H9 (cell line): ENCODE results near the gene BCAP29. TPM values are rescaled to one million over a fixed set of nuclear protein-coding genes. Genes with fewer than 3 reads are reported as not detected.

ENCODE experiments used
- DNase-seq: peaks from one replicate; pipeline ENCODE4 v3.0.0-alpha.2; 2017
- H2AFZ ChIP-seq: one replicate; pipeline ENCODE4 v1.6.1; 2013; ENCODE audit warnings: mild to moderate bottlenecking, low read length, control low read depth, moderate library complexity
- H2AK5ac ChIP-seq: 2 replicates; pipeline ENCODE4 v1.6.1; 2013; ENCODE audit warnings: low read length, control low read depth, mixed read lengths; ENCODE audit not compliant: insufficient read length
- H2BK120ac ChIP-seq: one replicate; pipeline ENCODE4 v1.6.1; 2013; ENCODE audit warnings: low read depth, mild to moderate bottlenecking, low read length, control low read depth, inconsistent platforms; ENCODE audit not compliant: poor library complexity, severe bottlenecking
- H2BK12ac ChIP-seq: 2 replicates; pipeline ENCODE4 v1.6.1; 2013; ENCODE audit warnings: low read length, control low read depth, mixed read lengths, low read depth; ENCODE audit not compliant: insufficient read length
- H2BK15ac ChIP-seq: 2 replicates; pipeline ENCODE4 v1.6.1; 2013; ENCODE audit warnings: low read depth, low read length, control low read depth
- H2BK20ac ChIP-seq: one replicate; pipeline ENCODE4 v1.6.1; 2013; ENCODE audit warnings: low read depth, mild to moderate bottlenecking, low read length, control low read depth, inconsistent platforms; ENCODE audit not compliant: poor library complexity, severe bottlenecking
- H2BK5ac ChIP-seq: 2 replicates; pipeline ENCODE4 v1.6.1; 2013; ENCODE audit warnings: low read length, control low read depth, mixed read lengths; ENCODE audit not compliant: insufficient read length
- H3K14ac ChIP-seq: 2 replicates; pipeline ENCODE4 v1.6.1; 2013; ENCODE audit warnings: low read length, control low read depth; ENCODE audit not compliant: insufficient read depth
- H3K18ac ChIP-seq: 2 replicates; pipeline ENCODE4 v1.6.1; 2013; ENCODE audit warnings: low read depth, mild to moderate bottlenecking, mixed read lengths, low read length, control low read depth; ENCODE audit not compliant: insufficient read length
- H3K23ac ChIP-seq: 2 replicates; pipeline ENCODE4 v1.6.1; 2013; ENCODE audit warnings: low read length, control low read depth, mixed read lengths, low read depth; ENCODE audit not compliant: insufficient read length
- H3K23me2 ChIP-seq: 2 replicates; pipeline ENCODE4 v1.6.1; 2013; ENCODE audit warnings: low read depth, mild to moderate bottlenecking, mixed read lengths, low read length, control low read depth; ENCODE audit not compliant: insufficient read length, poor library complexity, severe bottlenecking
- H3K27ac ChIP-seq: 2 replicates; pipeline ENCODE4 v1.5.1; 2013; ENCODE audit warnings: low read length, control low read depth, mixed read lengths, low read depth; ENCODE audit not compliant: insufficient read length
- H3K27me3 ChIP-seq: 2 replicates; pipeline ENCODE4 v1.6.1; 2013; ENCODE audit warnings: low read length, control low read depth, inconsistent platforms; ENCODE audit not compliant: insufficient read depth
- H3K4ac ChIP-seq: 2 replicates; pipeline ENCODE4 v1.6.1; 2013; ENCODE audit warnings: low read depth, mild to moderate bottlenecking, control low read depth, inconsistent platforms, low read length, moderate library complexity
- H3K4me1 ChIP-seq: 2 replicates; pipeline ENCODE4 v1.6.1; 2013; ENCODE audit warnings: low read length, control low read depth, inconsistent platforms; ENCODE audit not compliant: insufficient read depth
- H3K4me2 ChIP-seq: 2 replicates; pipeline ENCODE4 v1.6.1; 2013; ENCODE audit warnings: low read length, control low read depth, mixed read lengths; ENCODE audit not compliant: insufficient read length, insufficient read depth
- H3K56ac ChIP-seq: 2 replicates; pipeline ENCODE4 v1.6.1; 2013; ENCODE audit warnings: low read depth, mild to moderate bottlenecking, mixed read lengths, low read length, control low read depth; ENCODE audit not compliant: insufficient read length
- H3K79me1 ChIP-seq: 2 replicates; pipeline ENCODE4 v1.6.1; 2013; ENCODE audit warnings: low read depth, mild to moderate bottlenecking, moderate library complexity, low read length, control low read depth, inconsistent platforms; ENCODE audit not compliant: insufficient read depth, poor library complexity, severe bottlenecking
- H3K79me2 ChIP-seq: 2 replicates; pipeline ENCODE4 v1.6.1; 2013; ENCODE audit warnings: low read length, control low read depth, inconsistent platforms; ENCODE audit not compliant: insufficient read depth
- H3K9ac ChIP-seq: 2 replicates; pipeline ENCODE4 v1.6.1; 2013; ENCODE audit warnings: low read length, control low read depth, mixed read lengths; ENCODE audit not compliant: insufficient read length; ENCODE audit errors: extremely low read depth
- H3K9me3 ChIP-seq: one replicate; pipeline ENCODE4 v1.6.1; 2013; ENCODE audit warnings: low read depth, low read length, inconsistent platforms; ENCODE audit not compliant: control insufficient read depth
- H3T11ph ChIP-seq: one replicate; pipeline ENCODE4 v1.6.1; 2013; ENCODE audit warnings: mild to moderate bottlenecking, low read length, control low read depth, inconsistent platforms
- H4K20me1 ChIP-seq: one replicate; pipeline ENCODE4 v1.6.1; 2013; ENCODE audit not compliant: control insufficient read depth, insufficient read length, insufficient read depth
- H4K5ac ChIP-seq: 2 replicates; pipeline ENCODE4 v1.6.1; 2013; ENCODE audit warnings: low read depth, mild to moderate bottlenecking, mixed read lengths, low read length, control low read depth; ENCODE audit not compliant: insufficient read length
- H4K8ac ChIP-seq: replicated peaks from 2 replicates; pipeline ENCODE4 v1.6.1; 2013; ENCODE audit warnings: low read length, control low read depth, mixed read lengths, low read depth; ENCODE audit not compliant: insufficient read length
- H4K91ac ChIP-seq: 2 replicates; pipeline ENCODE4 v1.6.1; 2013; ENCODE audit warnings: low read depth, mild to moderate bottlenecking, moderate library complexity, mixed read lengths, low read length, control low read depth; ENCODE audit not compliant: insufficient read length
- H3K27ac Mint-ChIP-seq, 3 experiments: 2 replicates in 2 of 3; 3 replicates in 1 of 3; pipeline ENCODE4 v1.8.0; 2020 to 2021; ENCODE audit warnings: mixed read lengths in 3 of 3, mild to moderate bottlenecking in 1 of 3, moderate library complexity in 1 of 3
- H3K27me3 Mint-ChIP-seq: 2 replicates; pipeline ENCODE4 v1.8.0; 2021; ENCODE audit warnings: low read depth, mild to moderate bottlenecking, moderate library complexity, mixed read lengths
- H3K36me3 Mint-ChIP-seq, 3 experiments: 2 replicates in 2 of 3; 3 replicates in 1 of 3; pipeline ENCODE4 v1.8.0; 2020 to 2021; ENCODE audit warnings: low read depth in 3 of 3, mixed read lengths in 3 of 3; ENCODE audit not compliant: insufficient read depth in 1 of 3
- H3K4me1 Mint-ChIP-seq, 2 experiments: 2 replicates each; pipeline ENCODE4 v1.8.0; 2020; ENCODE audit warnings: mixed read lengths in 2 of 2
- H3K4me3 Mint-ChIP-seq, 2 experiments: 2 replicates in 1 of 2; 3 replicates in 1 of 2; pipeline ENCODE4 v1.8.0; 2020 to 2021; ENCODE audit warnings: mild to moderate bottlenecking in 2 of 2, mixed read lengths in 2 of 2, moderate library complexity in 1 of 2
- H3K9me3 Mint-ChIP-seq, 2 experiments: 2 replicates in 1 of 2; 3 replicates in 1 of 2; pipeline ENCODE4 v1.8.0; 2020; ENCODE audit warnings: mild to moderate bottlenecking in 2 of 2, mixed read lengths in 2 of 2, moderate library complexity in 1 of 2
- CTCF ChIP-seq: fragments of 200-600 bp; sonication (generic); conservative IDR thresholded peaks from 3 replicates; pipeline ENCODE4 v1.8.0; 2021; ENCODE audit warnings: antibody characterized with exemption, mild to moderate bottlenecking
- WGBS: extraction: QIAGEN DNeasy Blood & Tissue Kit; methylation state at CpG from one replicate; pipeline ENCODE4 v1.1.7; 2013; ENCODE audit warnings: missing lambda C conversion rate, low lambda C conversion rate, mixed read lengths; ENCODE audit not compliant: insufficient read length; ENCODE audit errors: extremely low coverage; 5-methylcytosine and 5-hydroxymethylcytosine counted together
- total RNA-seq: library from RNA; stranded (reverse); gene quantifications from 2 replicates; pipeline ENCODE4 v1.2.1, GENCODE V29; 2021

The BCAP29 gene
- total RNA-seq, 1 experiment from 2014 or later: 30.6 TPM

DNA sequence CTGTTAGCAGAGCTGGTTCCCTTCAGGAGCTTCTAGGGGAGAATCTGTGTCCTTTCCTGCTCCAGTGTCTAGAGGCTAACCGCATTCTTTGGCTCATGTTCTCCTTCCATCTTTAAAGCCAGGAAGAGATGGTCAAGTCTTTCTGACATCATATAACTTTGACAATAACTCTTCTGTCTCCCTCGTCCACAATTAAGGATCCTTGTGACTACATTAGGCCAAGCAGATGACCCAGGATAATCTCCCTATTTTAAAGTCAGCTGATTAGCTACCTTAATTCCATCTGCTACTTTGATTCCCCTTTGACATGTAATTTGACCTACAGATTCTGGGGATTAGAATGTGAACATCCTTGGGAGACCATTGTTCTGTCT lies 52.4 kb downstream of the BCAP29 start:
- no peaks in the 10 kb centered on the region; the same call in none of the 2 replicates for H3K27me3 Mint-ChIP-seq
- H2BK12ac ChIP-seq: no peak overlapping the region
- no peak overlapping the region for H4K91ac ChIP-seq
- H4K20me1 ChIP-seq: no peaks in the 10 kb centered on the region
- no peak for DNase-seq
- H3K4me2 ChIP-seq: no peak overlapping the region
- no peaks in the 10 kb centered on the region for H3K79me2 ChIP-seq
- no peak for TF ChIP-seq CTCF
- no peak overlapping the region for H2AK5ac ChIP-seq
- H3T11ph ChIP-seq: no peak overlapping the region
- H3K4ac ChIP-seq: no peak overlapping the region
- H3K18ac ChIP-seq: no peak overlapping the region
- H3K4me1 Mint-ChIP-seq: peaks cover 19% of the 10 kb centered on the region in 2 experiments
- H3K36me3 Mint-ChIP-seq: no peaks in the 10 kb centered on the region; a peak in 1 of 7 replicates
- H3K9me3 Mint-ChIP-seq: no peaks in the 10 kb centered on the region
- H3K27me3 ChIP-seq: no peaks in the 10 kb centered on the region
- no peak overlapping the region for H2BK120ac ChIP-seq
- no peak overlapping the region for H3K4me3 Mint-ChIP-seq
- no peak overlapping the region for H3K23ac ChIP-seq
- H2BK20ac ChIP-seq: no peak overlapping the region
- H3K23me2 ChIP-seq: no peaks in the 10 kb centered on the region
- no peaks in the 10 kb centered on the region for H3K79me1 ChIP-seq
- H4K8ac ChIP-seq: no peak overlapping the region
- H3K56ac ChIP-seq: no peak overlapping the region
- no peak overlapping the region for H3K9ac ChIP-seq
- WGBS: no CpG with 5 or more reads among the region's 2 CpGs
- no peak overlapping the region for H3K14ac ChIP-seq
- no peak overlapping the region for H2BK5ac ChIP-seq
- H2AFZ ChIP-seq: no peak overlapping the region
- H3K27ac ChIP-seq: no peak overlapping the region
- H3K9me3 ChIP-seq: no peaks in the 10 kb centered on the region
- no peak overlapping the region for H2BK15ac ChIP-seq
- no peak overlapping the region for H3K27ac Mint-ChIP-seq
- H3K4me1 ChIP-seq: peaks cover 4% of the 10 kb centered on the region; the same call in 1 of the 2 replicates
- H4K5ac ChIP-seq: no peak overlapping the region
